MM.1S (cell line): ENCODE data around the gene ABHD1.
A peak's percentile ranks its signal among the peaks of the same experiment; 100 is the strongest.

ENCODE experiments used
- DNase-seq: peaks from one replicate; pipeline ENCODE4 v3.0.0-alpha.2; 2015
- H2AFZ ChIP-seq: fragments of 300-600 bp; sonication (generic); 2 replicates; pipeline ENCODE4 v1.6.0; 2016; ENCODE audit warnings: antibody characterized with exemption, low read length
- H3F3A ChIP-seq: fragments of 300-600 bp; sonication (generic); 2 replicates; pipeline ENCODE4 v1.6.1; 2016; ENCODE audit warnings: mild to moderate bottlenecking, antibody characterized with exemption, low read length, moderate library complexity, mixed read lengths; ENCODE audit not compliant: insufficient read depth
- H3K27ac ChIP-seq: fragments of 300-600 bp; sonication (generic); 2 replicates; pipeline ENCODE4 v1.5.1; 2016; ENCODE audit warnings: mild to moderate bottlenecking, low read length
- H3K27me3 ChIP-seq: fragments of 300-600 bp; sonication (generic); replicated peaks from 2 replicates; pipeline ENCODE4 v1.6.0; 2016; ENCODE audit warnings: low read length; ENCODE audit not compliant: insufficient read depth
- H3K36me3 ChIP-seq: fragments of 300-600 bp; sonication (generic); replicated peaks from 2 replicates; pipeline ENCODE4 v1.6.1; 2016; ENCODE audit warnings: mild to moderate bottlenecking, low read length, mixed read lengths; ENCODE audit not compliant: insufficient read depth
- H3K4me1 ChIP-seq: fragments of 300-600 bp; sonication (generic); 2 replicates; pipeline ENCODE4 v1.6.1; 2016; ENCODE audit warnings: low read length, mixed read lengths
- H3K4me2 ChIP-seq: fragments of 300-600 bp; sonication (generic); 2 replicates; pipeline ENCODE4 v1.6.0; 2016; ENCODE audit warnings: low read depth, low read length
- H3K4me3 ChIP-seq: fragments of 300-600 bp; sonication (generic); 2 replicates; pipeline ENCODE4 v1.5.1; 2016; ENCODE audit warnings: low read length, mixed read lengths
- H3K79me2 ChIP-seq: fragments of 300-600 bp; sonication (generic); 2 replicates; pipeline ENCODE4 v1.6.1; 2016; ENCODE audit warnings: mixed run types, low read length, mixed read lengths
- H3K9ac ChIP-seq: fragments of 300-600 bp; sonication (generic); 2 replicates; pipeline ENCODE4 v1.6.1; 2016; ENCODE audit warnings: low read length, mixed read lengths
- H3K9me2 ChIP-seq: fragments of 300-600 bp; sonication (generic); replicated peaks from 2 replicates; pipeline ENCODE4 v1.6.1; 2016; ENCODE audit warnings: mild to moderate bottlenecking, low read length, mixed read lengths; ENCODE audit not compliant: insufficient read depth
- H3K9me3 ChIP-seq: fragments of 300-600 bp; sonication (generic); replicated peaks from 2 replicates; pipeline ENCODE4 v1.6.1; 2016; ENCODE audit warnings: mild to moderate bottlenecking, low read length, mixed read lengths; ENCODE audit not compliant: insufficient read depth
- H4K20me1 ChIP-seq: fragments of 300-600 bp; sonication (generic); 2 replicates; pipeline ENCODE4 v1.6.1; 2016; ENCODE audit warnings: mild to moderate bottlenecking, low read length, moderate library complexity, mixed read lengths; ENCODE audit not compliant: insufficient read depth
- CTCF ChIP-seq: fragments of 300-600 bp; sonication (generic); IDR thresholded peaks from 2 replicates; pipeline ENCODE4 v1.5.1; 2016; ENCODE audit warnings: antibody characterized with exemption, low read length, mixed read lengths
- EZH2 ChIP-seq: fragments of 300-600 bp; sonication (generic); optimal IDR thresholded peaks from 2 replicates; pipeline ENCODE3; 2017; ENCODE audit warnings: low read depth, mild to moderate bottlenecking, antibody characterized with exemption, low read length, mixed read lengths
- EZH2phosphoT487 ChIP-seq: fragments of 300-600 bp; sonication (generic); IDR thresholded peaks from 2 replicates; pipeline ENCODE4 v1.6.1; 2018; ENCODE audit warnings: antibody characterized with exemption, low read length

Gene ABHD1

GRCh38 chr2:27179344-27180000 lies 55.9 kb downstream of the ABHD1 start:
- Histone ChIP-seq H3K9me2 (no peaks in the 10 kb centered on the region), H3F3A (no peaks in the 10 kb centered on the region), H3K4me1 (peaks cover 14% of the 10 kb centered on the region), H3K79me2 (no peaks in the 10 kb centered on the region), H2AFZ (peak overlapping the region; percentile 53), H3K27ac (no peak overlapping the region), H3K36me3 (no peaks in the 10 kb centered on the region), H3K4me3 (no peak overlapping the region), H3K27me3 (no peaks in the 10 kb centered on the region), H4K20me1 (no peaks in the 10 kb centered on the region), H3K9ac (no peak overlapping the region; the same call in 1 of the 2 replicates), H3K9me3 (no peaks in the 10 kb centered on the region), H3K4me2 (peak overlapping the region; percentile 25)
- DNase-seq, result no peak
- TF ChIP-seq EZH2phosphoT487, result no peak
- TF ChIP-seq EZH2, result no peak
- no peak for TF ChIP-seq CTCF
